IPS-15b (cell line): ENCODE results near the gene FOCAD.
"Not testable (repeated sequence)": the region's sequence is repeated elsewhere in the genome, so short reads cannot be mapped to it uniquely, and the experiment has no call there.

Source experiments
- H3K27me3 ChIP-seq: one replicate; pipeline ENCODE4 v1.6.1; 2013; ENCODE audit warnings: low read length; ENCODE audit not compliant: control insufficient read depth, insufficient read depth
- H3K36me3 ChIP-seq: one replicate; pipeline ENCODE4 v1.6.1; 2013; ENCODE audit warnings: low read length; ENCODE audit not compliant: control insufficient read depth, insufficient read depth
- H3K4me1 ChIP-seq: one replicate; pipeline ENCODE4 v1.6.1; 2013; ENCODE audit warnings: mild to moderate bottlenecking, low read length; ENCODE audit not compliant: control insufficient read depth, insufficient read depth
- H3K4me3 ChIP-seq: one replicate; pipeline ENCODE4 v1.5.1; 2013; ENCODE audit warnings: low read depth, low read length
- H3K9ac ChIP-seq: one replicate; pipeline ENCODE4 v1.6.1; 2013; ENCODE audit warnings: low read depth, mild to moderate bottlenecking, low read length
- H3K9me3 ChIP-seq: one replicate; pipeline ENCODE4 v1.6.1; 2013; ENCODE audit warnings: mild to moderate bottlenecking, low read length; ENCODE audit not compliant: control insufficient read depth, insufficient read depth

FOCAD gene

GRCh38 chr9:20658246-20658667 is 25.8 kb upstream of the FOCAD start:
- not testable (repeated sequence) for H3K27me3 ChIP-seq, H3K4me1 ChIP-seq, H3K9me3 ChIP-seq, H3K36me3 ChIP-seq
- H3K4me3 ChIP-seq: peak overlapping the region; percentile 68
- peak overlapping the region; percentile 57 for H3K9ac ChIP-seq

- no peaks in the 10 kb centered on the region for H3K9me3 ChIP-seq
- peak overlapping the region; percentile 57 for H3K9ac ChIP-seq
- no peaks in the 10 kb centered on the region for H3K36me3 ChIP-seq
- H3K27me3 ChIP-seq: no peaks in the 10 kb centered on the region
- peaks cover 10% of the 10 kb centered on the region for H3K4me1 ChIP-seq
- H3K4me3 ChIP-seq: peak overlapping the region; percentile 68
Measured at GRCh38 chr9:20658677-20659473, 25.2 kb upstream of the FOCAD start.

GRCh38 chr9:20659474-20659967 is 24.5 kb upstream of the FOCAD start:
- no peaks in the 10 kb centered on the region for H3K36me3 ChIP-seq
- no peaks in the 10 kb centered on the region for H3K9me3 ChIP-seq
- no peaks in the 10 kb centered on the region for H3K27me3 ChIP-seq
- peaks cover 10% of the 10 kb centered on the region for H3K4me1 ChIP-seq
- H3K9ac ChIP-seq: no peak overlapping the region
- peak overlapping the region; percentile 68 for H3K4me3 ChIP-seq

GRCh38 chr9:20662156-20662555 is 21.9 kb upstream of the FOCAD start:
- Histone ChIP-seq H3K27me3 (no peaks in the 10 kb centered on the region), H3K4me1 (peaks cover 13% of the 10 kb centered on the region)

GRCh38 chr9:20663133-20663532 is 20.9 kb upstream of the FOCAD start:
- H3K4me3 ChIP-seq: no peak overlapping the region
- peaks cover 13% of the 10 kb centered on the region for H3K4me1 ChIP-seq
- no peaks in the 10 kb centered on the region for H3K27me3 ChIP-seq
- no peaks in the 10 kb centered on the region for H3K36me3 ChIP-seq
- no peak overlapping the region for H3K9ac ChIP-seq
- H3K9me3 ChIP-seq: no peaks in the 10 kb centered on the region

More at GRCh38 chr9:20662156-20662555, 21.9 kb upstream of the FOCAD start:
- Histone ChIP-seq H3K9me3 (no peaks in the 10 kb centered on the region), H3K36me3 (no peaks in the 10 kb centered on the region), H3K4me3 (no peak overlapping the region), H3K9ac (no peak overlapping the region)

- Histone ChIP-seq H3K36me3 (no peaks in the 10 kb centered on the region), H3K4me3 (no peak overlapping the region), H3K9me3 (no peaks in the 10 kb centered on the region), H3K4me1 (peaks cover 13% of the 10 kb centered on the region), H3K9ac (no peak overlapping the region), H3K27me3 (no peaks in the 10 kb centered on the region)
Measured at GRCh38 chr9:20664501-20664900, 19.6 kb upstream of the FOCAD start.

GRCh38 chr9:20670395-20670794 is 13.7 kb upstream of the FOCAD start:
- Histone ChIP-seq H3K4me3 (no peak overlapping the region), H3K9ac (no peak overlapping the region), H3K27me3 (no peaks in the 10 kb centered on the region), H3K4me1 (peaks cover 4% of the 10 kb centered on the region), H3K36me3 (no peaks in the 10 kb centered on the region), H3K9me3 (no peaks in the 10 kb centered on the region)

- Histone ChIP-seq H3K27me3 (no peaks in the 10 kb centered on the region), H3K36me3 (no peaks in the 10 kb centered on the region), H3K4me3 (no peak overlapping the region), H3K9me3 (no peaks in the 10 kb centered on the region), H3K4me1 (peaks cover 3% of the 10 kb centered on the region), H3K9ac (no peak overlapping the region)
Measured at GRCh38 chr9:20671635-20672034, 12.4 kb upstream of the FOCAD start.

GRCh38 chr9:20673537-20673936 is 10.5 kb upstream of the FOCAD start:
- not testable (repeated sequence) for H3K9me3 ChIP-seq

GRCh38 chr9:20681467-20681866 is 2.6 kb upstream of the FOCAD start:
- Histone ChIP-seq H3K9ac (no peak overlapping the region), H3K9me3 (no peaks in the 10 kb centered on the region), H3K4me3 (no peak overlapping the region), H3K36me3 (no peaks in the 10 kb centered on the region), H3K4me1 (no peaks in the 10 kb centered on the region), H3K27me3 (no peaks in the 10 kb centered on the region)

More at GRCh38 chr9:20673537-20673936, 10.5 kb upstream of the FOCAD start:
- not testable (repeated sequence) for H3K27me3 ChIP-seq, H3K36me3 ChIP-seq, H3K9ac ChIP-seq, H3K4me1 ChIP-seq, H3K4me3 ChIP-seq

- peak overlapping the region; percentile 41 for H3K9ac ChIP-seq
- peak overlapping the region; percentile 53 for H3K4me3 ChIP-seq
- no peaks in the 10 kb centered on the region for H3K27me3 ChIP-seq
- no peaks in the 10 kb centered on the region for H3K36me3 ChIP-seq
- H3K9me3 ChIP-seq: no peaks in the 10 kb centered on the region
- H3K4me1 ChIP-seq: no peaks in the 10 kb centered on the region
Measured at GRCh38 chr9:20683351-20684034, 566 bp upstream of the FOCAD start.
